ENCODE results near the gene ZNRF1.

DNA sequence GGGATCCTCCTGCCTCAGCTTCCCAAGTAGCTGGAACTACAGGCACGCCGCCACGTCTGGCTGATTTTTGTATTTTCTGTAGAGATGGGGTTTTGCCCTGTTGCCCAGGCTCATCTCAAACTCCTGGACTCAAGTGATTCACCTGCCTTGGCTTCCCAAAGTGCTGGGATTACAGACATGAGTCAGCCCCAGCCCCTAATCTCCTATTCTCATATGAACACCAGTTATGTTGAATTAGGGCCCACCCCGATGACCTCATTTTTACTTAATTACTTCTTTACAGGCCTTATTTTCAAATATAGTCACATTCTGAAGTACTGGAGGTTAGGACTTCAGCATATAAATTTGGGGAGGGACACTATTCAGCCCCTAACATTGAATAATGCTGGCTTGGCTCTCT, 49.2 kb downstream of the ZNRF1 start:
- TF ChIP-seq POLR2A (IDR thresholded peaks at IDR 0.05; ENCODE audit: low read depth) (no peak), EP300 (IDR thresholded peaks at IDR 0.05) (no peak)
- TF ChIP-seq, protein P1, sequence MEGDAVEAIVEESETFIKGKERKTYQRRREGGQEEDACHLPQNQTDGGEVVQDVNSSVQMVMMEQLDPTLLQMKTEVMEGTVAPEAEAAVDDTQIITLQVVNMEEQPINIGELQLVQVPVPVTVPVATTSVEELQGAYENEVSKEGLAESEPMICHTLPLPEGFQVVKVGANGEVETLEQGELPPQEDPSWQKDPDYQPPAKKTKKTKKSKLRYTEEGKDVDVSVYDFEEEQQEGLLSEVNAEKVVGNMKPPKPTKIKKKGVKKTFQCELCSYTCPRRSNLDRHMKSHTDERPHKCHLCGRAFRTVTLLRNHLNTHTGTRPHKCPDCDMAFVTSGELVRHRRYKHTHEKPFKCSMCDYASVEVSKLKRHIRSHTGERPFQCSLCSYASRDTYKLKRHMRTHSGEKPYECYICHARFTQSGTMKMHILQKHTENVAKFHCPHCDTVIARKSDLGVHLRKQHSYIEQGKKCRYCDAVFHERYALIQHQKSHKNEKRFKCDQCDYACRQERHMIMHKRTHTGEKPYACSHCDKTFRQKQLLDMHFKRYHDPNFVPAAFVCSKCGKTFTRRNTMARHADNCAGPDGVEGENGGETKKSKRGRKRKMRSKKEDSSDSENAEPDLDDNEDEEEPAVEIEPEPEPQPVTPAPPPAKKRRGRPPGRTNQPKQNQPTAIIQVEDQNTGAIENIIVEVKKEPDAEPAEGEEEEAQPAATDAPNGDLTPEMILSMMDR (IDR thresholded peaks at IDR 0.05): no peak
